ENCODE data around the gene TSPAN5. TPM values are rescaled to one million over a fixed set of nuclear protein-coding genes. Genes with fewer than 3 reads are reported as not detected.

Gene TSPAN5
- polyA plus RNA-seq, 1 donor (not counting 4 experiments of a cell fraction or from before 2014, with no cell fraction given) = 45.5 TPM

DNA sequence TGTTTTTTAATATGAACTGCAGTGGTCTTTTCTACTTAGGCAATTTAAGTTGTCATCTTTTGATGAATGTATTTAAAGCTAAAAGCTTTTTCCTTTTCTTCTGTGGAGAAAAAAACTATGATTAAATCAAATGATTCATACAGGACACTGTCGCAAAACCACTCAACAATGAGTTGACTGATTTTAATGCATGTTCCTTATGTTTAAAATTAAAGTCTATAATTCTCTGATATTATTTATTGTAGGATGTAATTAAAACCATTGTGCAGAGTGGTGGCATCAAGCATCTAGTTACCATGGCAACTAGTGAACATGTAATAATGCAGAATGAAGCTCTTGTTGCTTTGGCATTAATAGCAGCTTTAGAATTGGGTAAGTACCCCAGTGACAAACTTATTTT is 224.7 kb downstream of the TSPAN5 start:
- Histone ChIP-seq H3K9ac (ENCODE audit: control insufficient read depth, extremely low read depth, insufficient read depth, low read length) (no peak overlapping the region), H4K20me1 (ENCODE audit: control insufficient read depth, extremely low read depth, insufficient read depth, low read length) (no peaks in the 10 kb centered on the region), H3K27me3 (ENCODE audit: control insufficient read depth, extremely low read depth, insufficient read depth, low read length) (no peaks in the 10 kb centered on the region), H3K9me1 (ENCODE audit: control insufficient read depth, extremely low read depth, insufficient read depth, low read length) (no peaks in the 10 kb centered on the region), H3K9me3 (ENCODE audit: control insufficient read depth, low read depth, low read length) (no peaks in the 10 kb centered on the region), H3K4me1 (ENCODE audit: control insufficient read depth, extremely low read depth, insufficient read depth, low read length) (peaks cover 32% of the 10 kb centered on the region), H2AFZ (ENCODE audit: control insufficient read depth, low read length) (no peak overlapping the region), H3K36me3 (ENCODE audit: control insufficient read depth in 2 of 2, extremely low read depth in 1 of 2, insufficient read depth in 2 of 2, low read length in 2 of 2) (peaks cover 3 to 7% of the 10 kb centered on the region in 2 experiments), H3K4me3 (ENCODE audit: control insufficient read depth in 2 of 3, extremely low read depth in 1 of 3, insufficient read depth in 2 of 3, low read depth in 1 of 3, low read length in 3 of 3) (no peak overlapping the region), H3K27ac (ENCODE audit: control insufficient read depth, insufficient read depth, low read length) (no peak overlapping the region), H3K79me2 (ENCODE audit: control insufficient read depth, insufficient read depth, low read length) (no peaks in the 10 kb centered on the region), H3K4me2 (ENCODE audit: control insufficient read depth, extremely low read depth, insufficient read depth, low read depth, low read length) (no peak overlapping the region)
- dilution Hi-C loops (cut with MboI; ENCODE audit: extremely low pct_ligation_motif_present, low sequenced_read_pairs) = no loop called here
- DNase-seq (ENCODE audit: low read depth, low spot score) (no peak), FAIRE-seq (no peak)
- TF ChIP-seq, protein P1, sequence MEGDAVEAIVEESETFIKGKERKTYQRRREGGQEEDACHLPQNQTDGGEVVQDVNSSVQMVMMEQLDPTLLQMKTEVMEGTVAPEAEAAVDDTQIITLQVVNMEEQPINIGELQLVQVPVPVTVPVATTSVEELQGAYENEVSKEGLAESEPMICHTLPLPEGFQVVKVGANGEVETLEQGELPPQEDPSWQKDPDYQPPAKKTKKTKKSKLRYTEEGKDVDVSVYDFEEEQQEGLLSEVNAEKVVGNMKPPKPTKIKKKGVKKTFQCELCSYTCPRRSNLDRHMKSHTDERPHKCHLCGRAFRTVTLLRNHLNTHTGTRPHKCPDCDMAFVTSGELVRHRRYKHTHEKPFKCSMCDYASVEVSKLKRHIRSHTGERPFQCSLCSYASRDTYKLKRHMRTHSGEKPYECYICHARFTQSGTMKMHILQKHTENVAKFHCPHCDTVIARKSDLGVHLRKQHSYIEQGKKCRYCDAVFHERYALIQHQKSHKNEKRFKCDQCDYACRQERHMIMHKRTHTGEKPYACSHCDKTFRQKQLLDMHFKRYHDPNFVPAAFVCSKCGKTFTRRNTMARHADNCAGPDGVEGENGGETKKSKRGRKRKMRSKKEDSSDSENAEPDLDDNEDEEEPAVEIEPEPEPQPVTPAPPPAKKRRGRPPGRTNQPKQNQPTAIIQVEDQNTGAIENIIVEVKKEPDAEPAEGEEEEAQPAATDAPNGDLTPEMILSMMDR (optimal IDR thresholded peaks at IDR 0.05 in 1 of 3, IDR thresholded peaks at IDR 0.05 in 1 of 3, conservative IDR thresholded peaks at IDR 0.05 in 1 of 3; ENCODE audit: extremely low read depth in 1 of 3, insufficient read depth in 2 of 3, low read length in 3 of 3) = no peak
- no peak for TF ChIP-seq EZH2 (IDR thresholded peaks at IDR 0.05; ENCODE audit: low read length)

DNA sequence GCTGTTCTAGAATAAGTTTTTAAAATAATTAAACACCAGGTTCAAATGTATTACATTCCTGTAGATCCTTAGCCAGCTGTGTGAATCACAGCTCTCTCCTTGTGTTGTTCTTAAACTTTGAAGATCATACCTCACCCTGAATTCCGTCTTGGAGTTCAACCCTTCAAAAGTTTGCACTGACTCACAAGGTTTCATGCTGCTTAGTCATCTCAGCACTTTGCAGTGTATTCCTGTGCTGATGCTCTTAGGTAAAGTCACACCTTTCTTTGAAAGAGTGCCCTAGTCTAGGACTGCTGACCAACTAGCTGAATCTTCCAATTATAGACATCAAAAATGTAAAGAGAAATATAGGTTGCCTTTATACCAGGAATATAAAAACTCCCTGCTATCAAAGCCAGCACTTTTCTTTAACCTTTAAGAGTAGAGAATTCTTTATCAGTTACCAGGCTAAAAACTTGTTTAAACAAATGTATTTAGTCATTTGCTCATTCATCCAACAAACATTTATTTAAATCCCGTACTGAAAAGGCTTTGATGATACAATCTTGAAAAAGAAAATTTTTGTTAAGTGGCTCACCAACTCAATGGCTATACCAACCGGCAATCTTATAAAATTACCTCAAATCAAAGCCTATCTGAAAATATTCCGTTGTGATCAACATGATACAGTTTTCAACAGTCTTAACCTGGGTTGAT is 227.6 kb downstream of the TSPAN5 start:
- peak overlapping the region in 1 of 3 experiments; percentile 16 for H3K4me3 ChIP-seq (ENCODE audit: control insufficient read depth in 2 of 3, extremely low read depth in 1 of 3, insufficient read depth in 2 of 3, low read depth in 1 of 3, low read length in 3 of 3)
- H3K27ac ChIP-seq (ENCODE audit: control insufficient read depth, insufficient read depth, low read length) = peak overlapping the region; percentile 87
- H3K4me1 ChIP-seq (ENCODE audit: control insufficient read depth, extremely low read depth, insufficient read depth, low read length) = peaks cover 32% of the 10 kb centered on the region
- no peaks in the 10 kb centered on the region for H3K27me3 ChIP-seq (ENCODE audit: control insufficient read depth, extremely low read depth, insufficient read depth, low read length)
- H3K9me1 ChIP-seq (ENCODE audit: control insufficient read depth, extremely low read depth, insufficient read depth, low read length) = no peaks in the 10 kb centered on the region
- TF ChIP-seq, protein P1 (optimal IDR thresholded peaks at IDR 0.05 in 1 of 3, IDR thresholded peaks at IDR 0.05 in 1 of 3, conservative IDR thresholded peaks at IDR 0.05 in 1 of 3; ENCODE audit: extremely low read depth in 1 of 3, insufficient read depth in 2 of 3, low read length in 3 of 3) = no peak
- TF ChIP-seq EZH2 (IDR thresholded peaks at IDR 0.05; ENCODE audit: low read length) = no peak
- DNase-seq (ENCODE audit: low read depth, low spot score) = peak; percentile 88
- no peaks in the 10 kb centered on the region for H4K20me1 ChIP-seq (ENCODE audit: control insufficient read depth, extremely low read depth, insufficient read depth, low read length)
- peaks cover 3 to 5% of the 10 kb centered on the region in 2 experiments for H3K36me3 ChIP-seq (ENCODE audit: control insufficient read depth in 2 of 2, extremely low read depth in 1 of 2, insufficient read depth in 2 of 2, low read length in 2 of 2)
- H3K4me2 ChIP-seq (ENCODE audit: control insufficient read depth, extremely low read depth, insufficient read depth, low read depth, low read length) = peak overlapping the region; percentile 34
- H3K9ac ChIP-seq (ENCODE audit: control insufficient read depth, extremely low read depth, insufficient read depth, low read length) = peak overlapping the region; percentile 55
- dilution Hi-C loops (cut with MboI; ENCODE audit: extremely low pct_ligation_motif_present, low sequenced_read_pairs) = no loop called here
- no peaks in the 10 kb centered on the region for H3K9me3 ChIP-seq (ENCODE audit: control insufficient read depth, low read depth, low read length)
- peak; percentile 99 for FAIRE-seq
- H3K79me2 ChIP-seq (ENCODE audit: control insufficient read depth, insufficient read depth, low read length) = no peaks in the 10 kb centered on the region
- H2AFZ ChIP-seq (ENCODE audit: control insufficient read depth, low read length) = no peak overlapping the region
